ENCODE measurements around the gene KIFC1. TPM values are rescaled to one million over a fixed set of nuclear protein-coding genes. Genes with fewer than 3 reads are reported as not detected.

Gene KIFC1
- total RNA-seq, 1 donor from 2014 or later, result 93.9 TPM

GRCh38 chr6:33372526-33373123 is 19.0 kb upstream of the KIFC1 start:
- Mint-ChIP-seq H3K27ac (no peak overlapping the region), H3K9me3 (no peaks in the 10 kb centered on the region), H3K27me3 (ENCODE audit: insufficient read depth, low read depth) (no peaks in the 10 kb centered on the region), H3K4me3 (peak overlapping the region; percentile 18), H3K36me3 (no peaks in the 10 kb centered on the region), H3K4me1 (peaks cover 20% of the 10 kb centered on the region)
- peak overlapping the region; percentile 60 for H3K4me2 ChIP-seq
- no peaks in the 10 kb centered on the region for H3K36me3 ChIP-seq
- DNase-seq (ENCODE audit: low spot score), result peak; percentile 52
- no peaks in the 10 kb centered on the region for H3K9me3 ChIP-seq (ENCODE audit: low read depth)
- H3F3A ChIP-seq (ENCODE audit: low read depth), result peaks cover 22% of the 10 kb centered on the region
- H3K4me1 ChIP-seq, result peaks cover 14% of the 10 kb centered on the region
- TF ChIP-seq EZH2 (IDR thresholded peaks at IDR 0.05) (no peak), CTCF (IDR thresholded peaks at IDR 0.05) (no peak), EZH2phosphoT487 (IDR thresholded peaks at IDR 0.05) (no peak)
- peak overlapping the region; percentile 13 for H3K27ac ChIP-seq
- H3K79me2 ChIP-seq (ENCODE audit: low read depth), result no peaks in the 10 kb centered on the region
- H3K4me3 ChIP-seq, result no peak overlapping the region
- H3K9ac ChIP-seq, result no peak overlapping the region
- no peaks in the 10 kb centered on the region for H3K27me3 ChIP-seq
- H4K20me1 ChIP-seq (ENCODE audit: low read depth), result no peaks in the 10 kb centered on the region
- peak overlapping the region; percentile 87 for H2AFZ ChIP-seq (replicated peaks)

GRCh38 chr6:33373960-33374910 is 17.4 kb upstream of the KIFC1 start:
- Mint-ChIP-seq H3K27me3 (ENCODE audit: insufficient read depth, low read depth) (no peaks in the 10 kb centered on the region), H3K9me3 (no peaks in the 10 kb centered on the region), H3K27ac (no peak overlapping the region)

GRCh38 chr6:33375143-33375671 is 16.4 kb upstream of the KIFC1 start:
- H3K9me3 Mint-ChIP-seq, result no peaks in the 10 kb centered on the region
- H3K27me3 ChIP-seq, result no peaks in the 10 kb centered on the region
- H3K36me3 ChIP-seq, result no peaks in the 10 kb centered on the region
- H3K27ac ChIP-seq, result no peak overlapping the region
- TF ChIP-seq CTCF (IDR thresholded peaks at IDR 0.05), result no peak
- TF ChIP-seq EZH2phosphoT487 (IDR thresholded peaks at IDR 0.05), result no peak
- TF ChIP-seq EZH2 (IDR thresholded peaks at IDR 0.05), result no peak
- H4K20me1 ChIP-seq (ENCODE audit: low read depth), result no peaks in the 10 kb centered on the region
- no peak overlapping the region for H2AFZ ChIP-seq (replicated peaks)
- H3K79me2 ChIP-seq (ENCODE audit: low read depth), result no peaks in the 10 kb centered on the region
- H3K4me1 ChIP-seq, result peaks cover 14% of the 10 kb centered on the region
- DNase-seq (ENCODE audit: low spot score), result no peak
- no peak overlapping the region for H3K9ac ChIP-seq
- no peak overlapping the region for H3K4me3 ChIP-seq
- no peaks in the 10 kb centered on the region for H3K9me3 ChIP-seq (ENCODE audit: low read depth)
- H3K4me3 Mint-ChIP-seq, result no peak overlapping the region
- H3K4me2 ChIP-seq, result no peak overlapping the region
- no peak overlapping the region for H3K27ac Mint-ChIP-seq
- H3K4me1 Mint-ChIP-seq, result peaks cover 20% of the 10 kb centered on the region
- no peaks in the 10 kb centered on the region for H3K27me3 Mint-ChIP-seq (ENCODE audit: insufficient read depth, low read depth)
- peaks cover 22% of the 10 kb centered on the region for H3F3A ChIP-seq (ENCODE audit: low read depth)
- H3K36me3 Mint-ChIP-seq, result no peaks in the 10 kb centered on the region

More at GRCh38 chr6:33373960-33374910, 17.4 kb upstream of the KIFC1 start:
- DNase-seq (ENCODE audit: low spot score), result no peak
- Histone ChIP-seq H3K9me3 (ENCODE audit: low read depth) (no peaks in the 10 kb centered on the region), H3K27me3 (no peaks in the 10 kb centered on the region), H3K9ac (no peak overlapping the region), H3K27ac (no peak overlapping the region), H3K79me2 (ENCODE audit: low read depth) (no peaks in the 10 kb centered on the region), H3F3A (ENCODE audit: low read depth) (peaks cover 22% of the 10 kb centered on the region), H3K4me3 (no peak overlapping the region), H3K4me2 (no peak overlapping the region), H3K36me3 (no peaks in the 10 kb centered on the region), H2AFZ (replicated peaks) (no peak overlapping the region), H3K4me1 (peaks cover 14% of the 10 kb centered on the region), H4K20me1 (ENCODE audit: low read depth) (no peaks in the 10 kb centered on the region)
- Mint-ChIP-seq H3K4me3 (no peak overlapping the region), H3K36me3 (no peaks in the 10 kb centered on the region), H3K4me1 (peaks cover 20% of the 10 kb centered on the region)
- TF ChIP-seq EZH2phosphoT487 (IDR thresholded peaks at IDR 0.05) (no peak), CTCF (IDR thresholded peaks at IDR 0.05) (no peak), EZH2 (IDR thresholded peaks at IDR 0.05) (no peak)
